BLaER1 (cell line): ENCODE measurements around the gene PDE6H.

Experiments used
- H3K27ac ChIP-seq: shearing (Covaris generic); formaldehyde crosslinking; 2 replicates; pipeline ENCODE4 v1.8.1; 2022
- H3K27me3 ChIP-seq: shearing (Covaris generic); formaldehyde crosslinking; 2 replicates; pipeline ENCODE4 v1.8.1; 2022
- H3K36me3 ChIP-seq: shearing (Covaris generic); formaldehyde crosslinking; 2 replicates; pipeline ENCODE4 v1.8.1; 2022
- H3K4me1 ChIP-seq: shearing (Covaris generic); formaldehyde crosslinking; 2 replicates; pipeline ENCODE4 v1.8.1; 2022
- H3K4me2 ChIP-seq: shearing (Covaris generic); formaldehyde crosslinking; 2 replicates; pipeline ENCODE4 v1.8.1; 2022
- H3K4me3 ChIP-seq: shearing (Covaris generic); formaldehyde crosslinking; 2 replicates; pipeline ENCODE4 v1.8.1; 2022
- H3K9ac ChIP-seq: shearing (Covaris generic); formaldehyde crosslinking; 2 replicates; pipeline ENCODE4 v1.8.1; 2022
- H3K9me3 ChIP-seq: shearing (Covaris generic); formaldehyde crosslinking; 2 replicates; pipeline ENCODE4 v1.8.1; 2022
- H4K20me1 ChIP-seq: shearing (Covaris generic); formaldehyde crosslinking; 2 replicates; pipeline ENCODE4 v1.8.1; 2022
- Cebpa-rat ChIP-seq: shearing (Covaris generic); IDR thresholded peaks from 2 replicates; pipeline ENCODE4 v1.8.1; 2022

PDE6H gene

DNA sequence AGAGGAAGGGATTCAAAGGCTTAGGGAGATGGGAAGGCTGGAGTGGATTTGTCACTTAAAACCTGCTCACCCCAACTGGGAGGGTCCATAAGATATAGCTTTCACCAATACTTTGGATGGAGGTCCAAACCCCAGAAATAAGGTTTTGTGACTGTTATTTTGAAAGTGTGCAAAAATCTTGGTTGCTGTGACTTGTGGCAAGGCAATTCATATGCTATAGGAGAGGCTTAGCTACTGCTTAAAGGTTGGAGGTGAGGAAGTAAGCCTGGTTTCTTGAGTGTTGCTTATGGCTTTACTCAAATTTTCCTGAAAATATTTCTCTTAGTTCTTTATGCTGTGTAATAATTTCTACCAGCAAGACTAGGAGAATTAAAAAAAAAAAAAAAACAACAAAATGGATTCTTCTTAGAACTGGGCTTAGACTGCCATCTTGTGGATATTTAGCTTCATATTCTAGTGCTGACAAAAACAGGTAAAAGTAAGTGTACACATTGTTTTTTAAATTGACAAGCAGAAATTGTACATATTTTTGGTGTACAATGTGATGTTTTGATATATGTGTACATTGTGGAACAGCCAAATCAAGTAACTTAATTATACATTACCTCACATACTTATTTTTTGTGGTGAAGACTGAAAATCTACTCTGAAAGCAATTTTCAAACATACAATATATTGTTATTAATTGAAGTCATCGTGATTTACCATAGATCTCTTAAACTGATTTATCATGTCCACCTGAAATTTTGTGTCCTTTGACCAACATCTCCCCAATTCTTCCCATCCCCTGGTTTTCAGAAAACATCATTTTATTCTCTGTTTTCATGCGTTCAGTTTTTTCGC lies 23.0 kb downstream of the PDE6H start:
- Histone ChIP-seq H3K9me3 (peaks cover 9% of the 10 kb centered on the region), H3K27ac (no peak overlapping the region), H3K4me3 (no peak overlapping the region), H4K20me1 (no peaks in the 10 kb centered on the region), H3K27me3 (no peaks in the 10 kb centered on the region), H3K36me3 (no peaks in the 10 kb centered on the region), H3K4me2 (no peak overlapping the region), H3K9ac (no peak overlapping the region), H3K4me1 (peaks cover 22% of the 10 kb centered on the region)
- TF ChIP-seq Cebpa-rat: no peak

DNA sequence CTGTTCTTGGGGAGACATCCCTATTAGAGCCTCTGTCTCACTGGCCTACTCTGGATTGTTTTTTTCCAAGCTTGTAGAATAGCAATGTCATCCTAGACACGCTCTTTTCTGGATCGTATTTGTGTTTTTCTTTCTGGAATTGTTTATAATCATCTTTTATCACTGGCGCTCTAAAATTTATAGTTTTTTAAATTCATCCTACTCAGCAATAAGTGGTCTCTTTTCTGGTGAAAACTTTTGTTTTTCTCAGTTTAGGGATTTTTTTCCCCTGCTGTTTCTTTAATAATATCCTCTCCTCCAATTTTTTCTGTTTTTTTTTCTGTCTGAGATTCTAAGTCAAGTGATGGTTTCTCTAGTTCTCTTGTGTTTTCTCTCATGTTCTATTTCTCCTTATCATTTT lies 25.2 kb downstream of the PDE6H start:
- no peak for TF ChIP-seq Cebpa-rat
- Histone ChIP-seq H3K27ac (no peak overlapping the region), H3K4me3 (no peak overlapping the region), H3K4me2 (no peak overlapping the region), H3K4me1 (peaks cover 15% of the 10 kb centered on the region), H3K27me3 (peaks cover 5% of the 10 kb centered on the region; the same call in 1 of the 2 replicates), H3K36me3 (no peaks in the 10 kb centered on the region), H4K20me1 (no peaks in the 10 kb centered on the region), H3K9me3 (no peaks in the 10 kb centered on the region), H3K9ac (no peak overlapping the region)

DNA sequence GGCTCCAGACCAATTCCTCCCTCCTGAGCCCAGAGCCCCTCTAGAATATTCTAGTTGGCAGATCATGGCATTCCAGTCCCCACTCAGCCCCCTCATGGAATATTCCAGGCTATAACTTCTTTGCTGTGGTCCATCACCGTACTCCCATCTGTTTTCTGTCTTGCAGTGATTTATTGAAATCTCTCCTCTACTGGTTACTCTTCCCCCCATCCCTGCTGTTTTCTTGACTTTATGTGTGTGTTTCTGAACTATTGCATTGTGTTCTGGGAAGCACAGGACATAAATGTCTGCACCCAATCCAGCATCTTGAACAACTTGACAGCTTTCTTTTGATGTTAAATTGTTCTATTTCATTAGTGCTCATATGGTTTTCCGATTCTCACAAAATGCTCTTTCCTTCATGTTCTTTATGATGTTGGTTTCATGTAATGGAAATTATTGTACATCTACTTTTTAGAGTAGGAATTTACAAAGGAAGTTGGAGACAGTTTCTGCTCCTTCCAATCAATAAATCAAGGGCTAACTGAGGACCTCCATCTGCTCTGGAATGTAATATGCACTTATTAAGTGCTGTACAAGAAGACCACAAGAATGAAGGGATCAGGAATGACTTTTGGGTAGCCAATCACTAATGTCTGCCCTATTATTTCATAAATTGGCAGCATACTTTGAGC lies 26.3 kb downstream of the PDE6H start:
- H3K9me3 ChIP-seq: no peaks in the 10 kb centered on the region
- H4K20me1 ChIP-seq: no peaks in the 10 kb centered on the region
- no peak for TF ChIP-seq Cebpa-rat
- H3K9ac ChIP-seq: no peak overlapping the region
- peaks cover 4% of the 10 kb centered on the region for H3K4me1 ChIP-seq
- peaks cover 5% of the 10 kb centered on the region; the same call in 1 of the 2 replicates for H3K27me3 ChIP-seq
- no peaks in the 10 kb centered on the region for H3K36me3 ChIP-seq
- H3K4me2 ChIP-seq: no peak overlapping the region
- no peak overlapping the region for H3K27ac ChIP-seq
- H3K4me3 ChIP-seq: no peak overlapping the region

DNA sequence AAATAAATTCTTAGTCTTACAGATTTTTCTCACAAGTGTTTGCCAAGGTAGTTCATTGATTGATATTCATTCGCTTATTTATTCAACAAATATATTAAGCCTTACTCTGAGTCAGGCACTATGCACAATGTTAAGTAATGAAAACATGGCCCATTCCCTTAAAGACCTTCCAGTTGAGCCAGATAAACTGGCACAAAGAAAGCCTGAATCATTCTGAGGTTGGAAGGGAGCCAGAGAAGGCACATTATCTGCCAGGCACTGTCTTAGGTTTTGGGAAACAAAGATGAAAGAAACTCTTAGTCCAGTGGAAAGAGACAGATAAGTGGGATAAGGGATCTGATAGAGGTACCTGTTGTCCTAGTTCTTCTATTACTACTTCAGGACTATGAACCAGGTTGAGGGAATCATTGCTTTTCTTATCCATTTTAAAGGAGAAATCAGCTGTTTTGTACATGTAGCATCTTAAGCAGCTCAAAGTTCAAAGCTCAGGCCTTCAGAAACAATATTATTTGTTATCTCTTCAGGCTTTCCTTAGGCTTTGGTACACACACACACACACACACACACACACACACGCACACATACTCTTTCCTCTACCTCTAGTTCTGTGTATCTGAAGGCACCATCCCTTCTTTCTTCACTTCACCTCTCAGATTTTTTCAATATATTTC lies 27.0 kb downstream of the PDE6H start:
- Histone ChIP-seq H3K27me3 (peaks cover 5% of the 10 kb centered on the region; the same call in 1 of the 2 replicates), H3K27ac (no peak overlapping the region), H3K36me3 (no peaks in the 10 kb centered on the region), H3K4me2 (no peak overlapping the region), H3K4me3 (no peak overlapping the region), H3K9me3 (no peaks in the 10 kb centered on the region), H3K4me1 (no peaks in the 10 kb centered on the region), H3K9ac (no peak overlapping the region), H4K20me1 (no peaks in the 10 kb centered on the region)
- no peak for TF ChIP-seq Cebpa-rat

DNA sequence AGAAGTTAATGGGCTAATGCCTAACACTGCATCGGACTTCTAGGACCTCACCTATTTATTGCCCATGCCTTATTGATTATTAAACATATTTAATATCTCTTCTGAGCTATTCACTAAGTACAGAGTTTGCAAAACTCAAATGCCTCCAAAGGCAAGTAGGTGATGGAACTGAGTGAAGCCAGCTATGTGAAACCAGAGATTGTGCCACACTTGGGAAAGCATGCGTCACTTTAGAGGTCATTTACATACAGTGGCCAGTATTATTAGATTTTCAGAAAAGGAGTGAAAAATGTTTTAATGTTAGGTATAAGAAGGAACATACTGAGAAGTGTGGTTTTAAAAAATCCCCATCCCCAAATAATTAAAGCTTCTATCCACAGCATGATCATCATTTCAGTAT lies 27.7 kb downstream of the PDE6H start:
- H3K27ac ChIP-seq: no peak overlapping the region
- peaks cover 5% of the 10 kb centered on the region; the same call in 1 of the 2 replicates for H3K27me3 ChIP-seq
- H3K9ac ChIP-seq: no peak overlapping the region
- H3K9me3 ChIP-seq: no peaks in the 10 kb centered on the region
- no peaks in the 10 kb centered on the region for H3K36me3 ChIP-seq
- H3K4me2 ChIP-seq: no peak overlapping the region
- no peak for TF ChIP-seq Cebpa-rat
- H4K20me1 ChIP-seq: no peaks in the 10 kb centered on the region
- no peak overlapping the region for H3K4me3 ChIP-seq
- peaks cover under 1% of the 10 kb centered on the region for H3K4me1 ChIP-seq

DNA sequence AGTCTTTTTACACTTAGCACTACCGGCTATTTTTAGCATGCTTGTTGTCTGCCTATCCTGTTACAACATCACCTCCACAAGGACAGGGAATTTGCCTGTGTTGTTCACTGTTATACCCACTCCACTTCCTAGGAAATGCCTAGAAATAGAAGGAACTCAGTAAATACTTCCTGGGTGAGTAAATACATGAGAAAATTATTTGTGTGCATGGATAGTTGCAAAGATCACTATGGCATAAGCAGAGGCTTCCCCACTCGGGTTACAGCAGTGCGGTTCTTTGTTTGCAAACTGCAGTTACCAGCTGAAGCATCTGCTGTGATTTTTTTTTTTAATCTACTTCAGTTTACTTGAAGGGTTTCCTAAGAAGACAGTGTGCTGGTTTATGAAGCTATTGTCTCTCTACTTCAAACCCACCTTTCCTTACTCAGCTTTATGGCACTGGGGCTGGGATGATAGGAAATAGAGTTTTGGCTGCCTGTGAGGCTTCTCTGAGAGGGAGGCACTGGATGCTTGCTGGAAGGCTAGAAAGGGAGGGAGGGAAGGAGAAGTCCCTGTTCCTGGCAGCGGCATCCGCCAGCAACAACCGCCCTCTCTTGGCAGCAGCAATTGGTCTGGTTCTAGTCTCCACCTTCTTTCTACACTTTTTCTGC lies 29.0 kb downstream of the PDE6H start:
- Histone ChIP-seq H3K9ac (no peak overlapping the region), H3K27ac (no peak overlapping the region), H4K20me1 (no peaks in the 10 kb centered on the region), H3K4me2 (no peak overlapping the region), H3K36me3 (no peaks in the 10 kb centered on the region), H3K9me3 (no peaks in the 10 kb centered on the region), H3K4me1 (peaks cover 9% of the 10 kb centered on the region), H3K27me3 (peaks cover 5% of the 10 kb centered on the region; the same call in 1 of the 2 replicates), H3K4me3 (no peak overlapping the region)
- TF ChIP-seq Cebpa-rat: no peak

DNA sequence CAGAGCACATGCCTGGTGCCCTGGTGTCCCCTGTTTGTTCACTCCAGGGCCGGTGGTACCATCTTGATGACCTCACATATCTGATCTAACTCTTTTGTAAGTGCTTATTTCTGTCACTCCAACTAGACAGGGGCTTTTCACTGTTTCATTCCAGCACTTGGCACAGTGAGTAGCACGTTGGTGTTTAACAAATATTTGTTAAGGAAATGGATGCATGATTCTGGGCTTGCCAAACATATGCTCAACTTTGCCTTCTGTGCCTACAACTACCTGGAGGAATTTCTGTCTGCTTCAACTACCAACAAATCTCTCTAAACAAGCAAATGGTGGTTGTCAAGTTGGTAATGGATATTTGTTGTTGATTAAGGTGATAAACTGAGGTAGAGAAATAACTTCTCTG lies 31.6 kb downstream of the PDE6H start:
- Histone ChIP-seq H3K36me3 (no peaks in the 10 kb centered on the region), H3K27me3 (peaks cover 5% of the 10 kb centered on the region; the same call in 1 of the 2 replicates), H3K4me1 (peaks cover 9% of the 10 kb centered on the region), H3K4me2 (no peak overlapping the region), H3K9me3 (no peaks in the 10 kb centered on the region), H3K4me3 (no peak overlapping the region), H3K27ac (no peak overlapping the region), H3K9ac (no peak overlapping the region), H4K20me1 (no peaks in the 10 kb centered on the region)
- no peak for TF ChIP-seq Cebpa-rat

DNA sequence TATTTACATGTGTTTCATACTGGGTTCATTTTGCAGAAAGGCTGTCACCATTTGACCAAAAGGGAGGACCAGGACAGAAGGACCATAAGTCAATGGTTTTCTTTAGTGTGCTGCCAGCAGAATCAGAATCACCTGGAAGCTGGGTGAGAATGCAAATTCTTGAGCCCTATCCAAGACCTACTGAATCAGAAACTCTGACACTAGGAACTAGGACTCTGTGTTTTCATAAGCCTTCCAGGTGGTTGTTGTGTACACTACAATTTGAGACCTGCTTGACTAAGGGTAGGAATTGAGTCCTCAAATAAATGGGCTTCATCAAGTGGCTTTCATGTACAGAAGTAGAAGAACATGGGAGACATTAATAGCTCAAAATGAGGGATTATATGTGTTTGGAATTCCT lies 32.2 kb downstream of the PDE6H start:
- Histone ChIP-seq H3K9me3 (no peaks in the 10 kb centered on the region), H3K27me3 (peaks cover 5% of the 10 kb centered on the region; the same call in 1 of the 2 replicates), H3K27ac (no peak overlapping the region), H4K20me1 (no peaks in the 10 kb centered on the region), H3K4me2 (no peak overlapping the region), H3K4me3 (no peak overlapping the region), H3K9ac (no peak overlapping the region), H3K4me1 (peaks cover 9% of the 10 kb centered on the region), H3K36me3 (no peaks in the 10 kb centered on the region)
- no peak for TF ChIP-seq Cebpa-rat

DNA sequence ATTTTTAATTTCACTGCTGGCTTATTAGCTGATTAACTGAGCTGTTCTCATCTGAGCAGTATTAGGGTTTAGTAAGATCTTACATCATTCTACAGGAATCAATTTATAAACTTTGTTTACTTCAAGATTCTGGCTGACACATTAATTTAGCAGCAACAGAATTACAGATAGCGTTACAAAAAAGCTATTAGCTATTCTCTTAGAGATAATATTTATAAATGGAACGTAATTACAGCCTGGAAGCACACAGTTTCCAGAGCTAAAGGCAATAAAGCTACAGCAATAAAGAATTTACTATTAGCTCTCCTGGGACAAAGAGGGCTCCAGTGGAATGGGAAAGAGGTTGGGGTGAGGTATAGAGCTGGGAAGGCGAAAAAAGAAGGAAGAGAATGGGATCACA lies 34.7 kb downstream of the PDE6H start:
- no peaks in the 10 kb centered on the region for H3K9me3 ChIP-seq
- peaks cover 9% of the 10 kb centered on the region for H3K4me1 ChIP-seq
- no peak overlapping the region for H3K27ac ChIP-seq
- no peaks in the 10 kb centered on the region for H3K36me3 ChIP-seq
- no peaks in the 10 kb centered on the region for H4K20me1 ChIP-seq
- no peak overlapping the region for H3K9ac ChIP-seq
- H3K4me2 ChIP-seq: no peak overlapping the region
- H3K27me3 ChIP-seq: no peaks in the 10 kb centered on the region
- no peak for TF ChIP-seq Cebpa-rat
- H3K4me3 ChIP-seq: no peak overlapping the region
